Fibroblast of lung (primary cell): ENCODE data around the gene ACOT6. TPM values are rescaled to one million over a fixed set of nuclear protein-coding genes. Genes with fewer than 3 reads are reported as not detected.
"Not testable (repeated sequence)": the region's sequence is repeated elsewhere in the genome, so short reads cannot be mapped to it uniquely, and the experiment has no call there.

Source experiments
- DNase-seq, 2 donors: peaks; one replicate each; pipeline versions ENCODE4 v3.0.0 to v3.0.0-alpha.2; 2010; ENCODE audit warnings: low read depth in 2 of 2
- H2AFZ ChIP-seq: 2 replicates; pipeline ENCODE4 v1.5.1; 2012; ENCODE audit warnings: low read length, control low read depth, inconsistent platforms
- H3K27ac ChIP-seq: 2 replicates; pipeline ENCODE4 v1.5.1; 2011; ENCODE audit warnings: low read length, control low read depth; ENCODE audit not compliant: insufficient read depth
- H3K27me3 ChIP-seq: 2 replicates; pipeline ENCODE4 v1.5.1; 2011; ENCODE audit warnings: mild to moderate bottlenecking, low read length; ENCODE audit not compliant: control insufficient read depth, insufficient read depth
- H3K36me3 ChIP-seq: 2 replicates; pipeline ENCODE4 v1.5.1; 2011; ENCODE audit warnings: low read length; ENCODE audit not compliant: control insufficient read depth, insufficient read depth
- H3K4me1 ChIP-seq: 2 replicates; pipeline ENCODE4 v1.5.1; 2011; ENCODE audit warnings: low read length; ENCODE audit not compliant: control insufficient read depth, insufficient read depth; ENCODE audit errors: extremely low read depth
- H3K4me2 ChIP-seq: 2 replicates; pipeline ENCODE4 v1.5.1; 2011; ENCODE audit warnings: low read length, control low read depth; ENCODE audit not compliant: insufficient read depth; ENCODE audit errors: extremely low read depth
- H3K4me3 ChIP-seq, 4 experiments: fragments of 200-600 bp in 1 of 4; sonication (generic) in 1 of 4; replicated peaks in 1 of 4; 2 replicates each; pipeline ENCODE4 v1.5.1; 2011 to 2016; ENCODE audit warnings: low read length in 4 of 4, low read depth in 3 of 4, mild to moderate bottlenecking in 3 of 4, control low read depth in 2 of 4, inconsistent platforms in 1 of 4, mixed read lengths in 1 of 4; ENCODE audit not compliant: insufficient read depth in 1 of 4; ENCODE audit errors: control extremely low read depth in 1 of 4
- H3K79me2 ChIP-seq: 2 replicates; pipeline ENCODE4 v1.5.1; 2012; ENCODE audit warnings: mild to moderate bottlenecking, low read length, inconsistent platforms; ENCODE audit not compliant: control insufficient read depth, insufficient read depth
- H3K9ac ChIP-seq: 2 replicates; pipeline ENCODE4 v1.5.1; 2011; ENCODE audit warnings: mild to moderate bottlenecking, low read length, control low read depth; ENCODE audit not compliant: insufficient read depth
- H3K9me3 ChIP-seq: 2 replicates; pipeline ENCODE4 v1.5.1; 2012; ENCODE audit warnings: low read depth, low read length; ENCODE audit not compliant: control insufficient read depth, insufficient read depth
- H4K20me1 ChIP-seq: 2 replicates; pipeline ENCODE4 v1.5.1; 2011; ENCODE audit warnings: low read length; ENCODE audit not compliant: control insufficient read depth, insufficient read depth; ENCODE audit errors: extremely low read depth
- CTCF ChIP-seq, 2 donors: IDR thresholded peaks in 1 of 2; conservative IDR thresholded peaks in 1 of 2; 1 replicate in 1 of 2; 2 replicates in 1 of 2; pipeline ENCODE4 v1.5.1; 2011 to 2012; ENCODE audit warnings: low read length in 2 of 2, control low read depth in 1 of 2, inconsistent platforms in 1 of 2, low read depth in 1 of 2, mild to moderate bottlenecking in 1 of 2
- EZH2 ChIP-seq: IDR thresholded peaks from 2 replicates; pipeline ENCODE4 v1.5.1; 2012; ENCODE audit warnings: low read length, control low read depth, mild to moderate bottlenecking; ENCODE audit errors: missing control alignments
- polyA plus RNA-seq, 2 donors: library from polyadenylated mRNA; depleted of rRNA in 1 of 2; stranded (reverse) in 1 of 2; unstranded in 1 of 2; fragments of >200 nt; gene quantifications; 2 replicates each; pipeline ENCODE4 v1.2.1, GENCODE V29; 2011 to 2012; ENCODE audit warnings: missing spikeins in 1 of 2
- total RNA-seq: library from RNA; depleted of rRNA; stranded (reverse); fragments of >200 nt; gene quantifications from 2 replicates; pipeline ENCODE4 v1.2.1, GENCODE V29; 2014

Gene ACOT6
- total and polyA plus RNA-seq, 2 donors (not counting 1 experiment from before 2014, with no cell fraction given), result not detected

- no peak for DNase-seq
- Histone ChIP-seq H3K27ac (no peak overlapping the region), H3K4me1 (no peaks in the 10 kb centered on the region), H3K9me3 (no peaks in the 10 kb centered on the region), H3K4me3 (no peak overlapping the region), H3K9ac (no peak overlapping the region), H3K36me3 (no peaks in the 10 kb centered on the region), H4K20me1 (no peaks in the 10 kb centered on the region), H3K27me3 (no peaks in the 10 kb centered on the region), H3K4me2 (no peak overlapping the region), H2AFZ (no peak overlapping the region), H3K79me2 (no peaks in the 10 kb centered on the region)
- TF ChIP-seq EZH2 (no peak), CTCF (conservative IDR thresholded peaks at IDR 0.05 in 1 of 2, IDR thresholded peaks at IDR 0.05 in 1 of 2; ENCODE audit: low read depth in 1 of 2, low read length in 2 of 2) (no peak)
These were observed 23.2 kb upstream of the ACOT6 start for GRCh38 chr14:73589116-73589515.

DNA sequence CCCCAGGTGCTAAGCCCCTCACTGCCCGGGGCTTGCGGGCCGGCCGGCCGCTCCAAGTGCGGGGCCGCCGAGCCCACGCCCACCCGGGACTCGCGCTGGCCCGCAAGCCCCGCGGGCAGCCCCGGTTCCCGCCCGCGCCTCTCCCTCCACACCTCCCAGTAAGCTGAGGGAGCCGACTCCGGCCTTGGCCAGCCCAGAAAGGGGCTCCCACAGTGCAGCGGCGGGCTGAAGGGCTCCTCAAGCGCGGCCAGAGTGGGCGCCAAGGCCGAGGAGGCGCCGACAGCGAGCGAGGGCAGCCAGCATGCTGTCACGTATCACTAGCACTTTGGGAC, 21.7 kb upstream of the ACOT6 start:
- not testable (repeated sequence) for H3K27ac ChIP-seq, H3K9me3 ChIP-seq, H3K9ac ChIP-seq, H3K4me2 ChIP-seq, H2AFZ ChIP-seq, DNase-seq, H3K79me2 ChIP-seq, H4K20me1 ChIP-seq, H3K4me3 ChIP-seq, H3K4me1 ChIP-seq, H3K27me3 ChIP-seq, H3K36me3 ChIP-seq

DNA sequence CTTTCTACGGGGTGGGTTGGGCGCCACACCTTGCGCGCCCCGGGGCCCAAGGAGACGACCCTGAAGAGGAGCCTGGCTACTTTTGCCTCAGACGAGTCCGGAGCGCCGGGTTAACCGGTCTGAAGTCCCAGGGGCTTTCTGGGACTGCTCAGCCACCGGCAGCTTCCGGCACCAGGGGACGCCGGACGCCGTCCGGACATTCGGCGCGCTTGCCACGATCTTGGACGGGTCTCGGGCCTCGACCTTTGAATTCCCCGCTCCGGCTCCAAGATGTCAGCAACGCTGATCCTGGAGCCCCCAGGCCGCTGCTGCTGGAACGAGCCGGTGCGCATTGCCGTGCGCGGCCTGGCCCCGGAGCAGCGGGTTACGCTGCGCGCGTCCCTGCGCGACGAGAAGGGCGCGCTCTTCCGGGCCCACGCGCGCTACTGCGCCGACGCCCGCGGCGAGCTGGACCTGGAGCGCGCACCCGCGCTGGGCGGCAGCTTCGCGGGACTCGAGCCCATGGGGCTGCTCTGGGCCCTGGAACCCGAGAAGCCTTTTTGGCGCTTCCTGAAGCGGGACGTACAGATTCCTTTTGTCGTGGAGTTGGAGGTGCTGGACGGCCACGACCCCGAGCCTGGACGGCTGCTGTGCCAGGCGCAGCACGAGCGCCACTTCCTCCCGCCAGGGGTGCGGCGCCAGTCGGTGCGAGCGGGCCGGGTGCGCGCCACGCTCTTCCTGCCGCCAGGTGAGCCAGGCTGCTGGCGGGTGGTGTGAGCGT, 20.4 kb upstream of the ACOT6 start, which contains the start of gene ACOT4:
TSS of gene ACOT4 (plus strand) at position 184 of the 760 bp plus-strand sequence. CDS start at position 271, 87 bp downstream.
- Histone ChIP-seq H3K27ac (no peak within 1 kb of the TSS), H3K4me1 (no peaks in the 10 kb centered on the region), H3K4me3 (peak within 1 kb of the TSS; percentile 39 to 54 (median 48)), H3K27me3 (no peaks in the 10 kb centered on the region), H3K9me3 (no peaks in the 10 kb centered on the region), H3K36me3 (no peaks in the 10 kb centered on the region), H2AFZ (peak within 1 kb of the TSS; percentile 76), H4K20me1 (no peaks in the 10 kb centered on the region), H3K4me2 (peak within 1 kb of the TSS; percentile 80), H3K79me2 (no peaks in the 10 kb centered on the region), H3K9ac (peak within 1 kb of the TSS; percentile 37)
- TF ChIP-seq CTCF (conservative IDR thresholded peaks at IDR 0.05 in 1 of 2, IDR thresholded peaks at IDR 0.05 in 1 of 2; ENCODE audit: low read depth in 1 of 2, low read length in 2 of 2) (no peak), EZH2 (no peak)
- DNase-seq, result peak; percentile 15 to 54
